Endothelial cell of umbilical vein (primary cell): Measurements from ENCODE around the gene PKDCC. TPM values are rescaled to one million over a fixed set of nuclear protein-coding genes. Genes with fewer than 3 reads are reported as not detected.

Experiments used
- BruUV-seq: library from RNA; stranded (reverse); fragments of 400-500 nt; replicated peaks from 2 replicates; lab custom pipeline; 2021; lab: Mats Ljungman, UMichigan
- CTCF ChIA-PET: fragments of 300-600, 350-600 bp; sonication (Branson Sonifier 250); formaldehyde crosslinking; loops from one replicate; lab custom pipeline; 2021; ENCODE audit warnings: antibody characterized with exemption, inconsistent platforms; lab: Charles Lee
- POLR2A ChIA-PET: fragments of 300-600, 350-600 bp; sonication (Branson Sonifier 250); formaldehyde crosslinking; loops from one replicate; lab custom pipeline; 2021; ENCODE audit warnings: antibody characterized with exemption, inconsistent platforms; lab: Charles Lee
- DNase-seq: peaks from one replicate; pipeline ENCODE4 v3.0.0-alpha.2; 2011; ENCODE audit warnings: low read depth, low spot score
- FAIRE-seq: peaks from 2 replicates; lab custom pipeline; 2011; peaks lifted over from hg19 to GRCh38; lab: Jason Lieb, UNC
- H2AFZ ChIP-seq: 2 replicates; pipeline ENCODE4 v1.6.0; 2012; ENCODE audit warnings: low read depth, low read length, control low read depth, inconsistent platforms
- H3K27ac ChIP-seq: 2 replicates; pipeline ENCODE4 v1.5.1; 2011; ENCODE audit warnings: low read depth, mild to moderate bottlenecking, control low read depth, low read length, moderate library complexity; ENCODE audit not compliant: insufficient read depth
- H3K27me3 ChIP-seq, 2 experiments: 2 replicates each; pipeline versions ENCODE4 v1.6.0 to v1.6.1; 2011; ENCODE audit warnings: low read length in 2 of 2, mixed read lengths in 1 of 2; ENCODE audit not compliant: control insufficient read depth in 2 of 2, insufficient read depth in 2 of 2
- H3K36me3 ChIP-seq, 2 experiments: 2 replicates in 1 of 2; 3 replicates in 1 of 2; pipeline ENCODE4 v1.5.1; 2011; ENCODE audit warnings: low read length in 2 of 2, mild to moderate bottlenecking in 1 of 2, moderate library complexity in 1 of 2; ENCODE audit not compliant: control insufficient read depth in 2 of 2, insufficient read depth in 2 of 2; ENCODE audit errors: extremely low read depth in 1 of 2
- H3K4me1 ChIP-seq: 3 replicates; pipeline ENCODE4 v1.5.1; 2011; ENCODE audit warnings: mild to moderate bottlenecking, low read length; ENCODE audit not compliant: control insufficient read depth, insufficient read depth; ENCODE audit errors: extremely low read depth
- H3K4me2 ChIP-seq: 2 replicates; pipeline ENCODE4 v1.6.1; 2011; ENCODE audit warnings: low read length, control low read depth, mixed read lengths; ENCODE audit not compliant: insufficient read depth
- H3K4me3 ChIP-seq, 3 experiments: fragments of 200-600 bp in 1 of 3; sonication (generic), shearing (Covaris generic) in 1 of 3; replicated peaks in 1 of 3; 2 replicates each; pipeline ENCODE4 v1.5.1; 2011 to 2016; ENCODE audit warnings: control low read depth in 3 of 3, low read length in 3 of 3, mild to moderate bottlenecking in 2 of 3, inconsistent platforms in 1 of 3, low read depth in 1 of 3, moderate library complexity in 1 of 3; ENCODE audit not compliant: insufficient read depth in 1 of 3
- H3K79me2 ChIP-seq: 2 replicates; pipeline ENCODE4 v1.6.0; 2012; ENCODE audit warnings: low read length, inconsistent platforms; ENCODE audit not compliant: control insufficient read depth, insufficient read depth
- H3K9ac ChIP-seq: replicated peaks from 2 replicates; pipeline ENCODE3; 2011; ENCODE audit warnings: low read length, control low read depth; ENCODE audit not compliant: insufficient read depth; ENCODE audit errors: extremely low read depth
- H3K9me1 ChIP-seq: replicated peaks from 3 replicates; pipeline ENCODE4 v1.6.0; 2011; ENCODE audit warnings: mild to moderate bottlenecking, low read length; ENCODE audit not compliant: control insufficient read depth, insufficient read depth; ENCODE audit errors: extremely low read depth
- H3K9me3 ChIP-seq: replicated peaks from 2 replicates; pipeline ENCODE4 v1.5.1; 2012; ENCODE audit warnings: low read length, inconsistent platforms; ENCODE audit not compliant: control insufficient read depth, insufficient read depth
- H4K20me1 ChIP-seq: replicated peaks from 2 replicates; pipeline ENCODE3; 2011; ENCODE audit warnings: mild to moderate bottlenecking, low read length; ENCODE audit not compliant: control insufficient read depth, insufficient read depth; ENCODE audit errors: extremely low read depth
- CTCF ChIP-seq, 2 donors: IDR thresholded peaks; 1 replicate in 1 of 2; 2 replicates in 1 of 2; pipeline ENCODE4 v1.5.1; 2011; ENCODE audit warnings: low read length in 2 of 2, mild to moderate bottlenecking in 2 of 2, moderate library complexity in 2 of 2, control low read depth in 1 of 2, inconsistent platforms in 1 of 2, low read depth in 1 of 2; ENCODE audit not compliant: insufficient read depth in 1 of 2; ENCODE audit errors: extremely low read depth in 1 of 2
- EZH2 ChIP-seq: IDR thresholded peaks from 2 replicates; pipeline ENCODE4 v1.6.1; 2012; ENCODE audit warnings: borderline replicate concordance, low read depth, mild to moderate bottlenecking, moderate library complexity, low read length, inconsistent platforms; ENCODE audit not compliant: severe bottlenecking
- FOS ChIP-seq: IDR thresholded peaks from 2 replicates; pipeline ENCODE4 v1.6.1; 2011; ENCODE audit warnings: mild to moderate bottlenecking, low read length, moderate library complexity, borderline replicate concordance; ENCODE audit not compliant: insufficient read depth
- GATA2 ChIP-seq: IDR thresholded peaks from 2 replicates; pipeline ENCODE4 v1.7.0; 2011; ENCODE audit warnings: low read depth, mild to moderate bottlenecking, moderate library complexity, mixed read lengths, low read length; ENCODE audit not compliant: insufficient read length, insufficient read depth
- JUN ChIP-seq: IDR thresholded peaks from 2 replicates; pipeline ENCODE4 v1.6.1; 2011; ENCODE audit warnings: borderline replicate concordance, low read depth; ENCODE audit not compliant: insufficient read length, insufficient read depth
- MAX ChIP-seq: IDR thresholded peaks from 2 replicates; pipeline ENCODE4 v1.6.1; 2011; ENCODE audit not compliant: insufficient read depth, insufficient read length
- MYC ChIP-seq: IDR thresholded peaks from one replicate; pipeline ENCODE4 v1.6.1; 2011; ENCODE audit warnings: mild to moderate bottlenecking, low read depth, low read length
- POLR2A ChIP-seq: IDR thresholded peaks from 2 replicates; pipeline ENCODE4 v1.6.1; 2012; ENCODE audit warnings: low read depth, mild to moderate bottlenecking, control low read depth, low read length
- POLR2AphosphoS5 ChIP-seq: IDR thresholded peaks from 2 replicates; pipeline ENCODE4 v1.6.1; 2012; ENCODE audit warnings: low read depth, mild to moderate bottlenecking, control low read depth, low read length, moderate library complexity; ENCODE audit not compliant: insufficient read depth
- dilution Hi-C: fragments of 300-500 bp; cut with MboI; formaldehyde crosslinking; loops from one replicate; pipeline ENCODE4 v1.15.0; 2019; ENCODE audit warnings: low sequenced_read_pairs; ENCODE audit not compliant: extremely low pct_ligation_motif_present
- intact Hi-C: fragments of 100-400 bp; cut with micrococcal nuclease; formaldehyde crosslinking; loops from one replicate; pipeline ENCODE4 v1.10.0; 2022
- polyA plus RNA-seq, 4 experiments: library from polyadenylated mRNA; depleted of rRNA in 3 of 4; stranded (reverse) in 3 of 4; unstranded in 1 of 4; fragments of >200 nt; gene quantifications; 2 replicates each; pipeline versions ENCODE4 v1.2.1 to v1.2.3, GENCODE V29; 2011 to 2012; ENCODE audit warnings: missing spikeins in 1 of 4
- total RNA-seq: library from RNA; stranded (reverse); gene quantifications from 2 replicates; pipeline ENCODE4 v1.2.3, GENCODE V29; 2021

Gene PKDCC
- total and polyA plus RNA-seq, 2 donors (not counting 3 experiments of a cell fraction or from before 2014, with no cell fraction given) = 3.0 to 5.9 TPM

- Histone ChIP-seq H3K4me2 (no peak overlapping the region), H3K4me3 (no peak overlapping the region), H3K27me3 (no peaks in the 10 kb centered on the region), H3K9me1 (no peaks in the 10 kb centered on the region), H3K9ac (no peak overlapping the region), H3K9me3 (no peaks in the 10 kb centered on the region), H3K36me3 (peaks cover 0 to 2% of the 10 kb centered on the region in 2 experiments), H3K4me1 (no peaks in the 10 kb centered on the region), H4K20me1 (no peaks in the 10 kb centered on the region), H2AFZ (no peak overlapping the region), H3K27ac (no peak overlapping the region), H3K79me2 (no peaks in the 10 kb centered on the region)
- dilution Hi-C loops (no loop called here), intact Hi-C loops (no loop called here)
- no peak for DNase-seq
- POLR2A ChIA-PET = no interaction called here
- CTCF ChIA-PET = interaction anchor here (1.3 to 1.6 kb wide), 2 partner anchors 29 to 188 kb away, joined by 4 to 7 read pairs; no protein-coding TSS in a partner anchor
- BruUV-seq = no TSS peak
- no peak for FAIRE-seq
- TF ChIP-seq POLR2AphosphoS5 = no peak
- TF ChIP-seq MYC = no peak
- TF ChIP-seq MAX = no peak
- no peak for TF ChIP-seq FOS
- TF ChIP-seq EZH2 = no peak
- TF ChIP-seq GATA2 = no peak
- no peak for TF ChIP-seq POLR2A
- no peak for TF ChIP-seq CTCF (IDR thresholded peaks at IDR 0.05; ENCODE audit: extremely low read depth in 1 of 2, insufficient read depth in 1 of 2, low read depth in 1 of 2, low read length in 2 of 2)
- TF ChIP-seq JUN = no peak
Measured at GRCh38 chr2:42057902-42058450, 10.2 kb downstream of the PKDCC start.
